Measurements from ENCODE around the gene ZFTA.
"Not testable (repeated sequence)": the region's sequence is repeated elsewhere in the genome, so short reads cannot be mapped to it uniquely, and the experiment has no call there.

ZFTA gene

GRCh38 chr11:63768237-63769041 is at the start of gene ZFTA:
Gene ZFTA (minus strand): TSS chr11:63768775. CDS start chr11:63768622, 153 bp downstream.
- in situ Hi-C loops (cut with HindIII; ENCODE audit: low sequenced_read_pairs) = no loop called here

GRCh38 chr11:63817758-63818498 is 49.4 kb upstream of the ZFTA start:
- in situ Hi-C loops (cut with HindIII; ENCODE audit: low sequenced_read_pairs) = no loop called here

- in situ Hi-C loops (cut with HindIII; ENCODE audit: low sequenced_read_pairs) = no loop called here
Observed at GRCh38 chr11:63816732-63817131, 48.2 kb upstream of the ZFTA start.

GRCh38 chr11:63816166-63816565 is 47.6 kb upstream of the ZFTA start:
- in situ Hi-C loops (cut with HindIII; ENCODE audit: low sequenced_read_pairs) = no loop called here

GRCh38 chr11:63814383-63814736 is 45.8 kb upstream of the ZFTA start:
- in situ Hi-C loops (cut with HindIII; ENCODE audit: low sequenced_read_pairs) = no loop called here

- in situ Hi-C loops (cut with HindIII; ENCODE audit: low sequenced_read_pairs) = no loop called here
Observed at GRCh38 chr11:63813563-63814382, 45.2 kb upstream of the ZFTA start.

- in situ Hi-C loops (cut with HindIII; ENCODE audit: low sequenced_read_pairs) = no loop called here
Observed at GRCh38 chr11:63813035-63813562, 44.5 kb upstream of the ZFTA start, which contains the start of gene SPINDOC. Gene SPINDOC (plus strand): TSS chr11:63813456. CDS start chr11:63813687, 231 bp downstream.

GRCh38 chr11:63811522-63811921 is 42.9 kb upstream of the ZFTA start:
- in situ Hi-C loops (cut with HindIII; ENCODE audit: low sequenced_read_pairs) = no loop called here

- in situ Hi-C loops (cut with HindIII; ENCODE audit: low sequenced_read_pairs) = not testable (repeated sequence)
Observed at GRCh38 chr11:63810383-63810782, 41.8 kb upstream of the ZFTA start.

- in situ Hi-C loops (cut with HindIII; ENCODE audit: low sequenced_read_pairs) = no loop called here
Observed at GRCh38 chr11:63805844-63806415, 37.4 kb upstream of the ZFTA start.

- in situ Hi-C loops (cut with HindIII; ENCODE audit: low sequenced_read_pairs) = no loop called here
Observed at GRCh38 chr11:63804259-63804658, 35.7 kb upstream of the ZFTA start.

- in situ Hi-C loops (cut with HindIII; ENCODE audit: low sequenced_read_pairs) = no loop called here
Observed at GRCh38 chr11:63802637-63803414, 34.3 kb upstream of the ZFTA start.

- in situ Hi-C loops (cut with HindIII; ENCODE audit: low sequenced_read_pairs) = no loop called here
Observed at GRCh38 chr11:63800921-63801320, 32.3 kb upstream of the ZFTA start.

- in situ Hi-C loops (cut with HindIII; ENCODE audit: low sequenced_read_pairs) = no loop called here
Observed at GRCh38 chr11:63795066-63795465, 26.5 kb upstream of the ZFTA start.

- in situ Hi-C loops (cut with HindIII; ENCODE audit: low sequenced_read_pairs) = no loop called here
Observed at GRCh38 chr11:63793161-63793560, 24.6 kb upstream of the ZFTA start.

GRCh38 chr11:63791495-63792167 is 23.1 kb upstream of the ZFTA start:
- in situ Hi-C loops (cut with HindIII; ENCODE audit: low sequenced_read_pairs) = no loop called here

- in situ Hi-C loops (cut with HindIII; ENCODE audit: low sequenced_read_pairs) = no loop called here
Observed at GRCh38 chr11:63785823-63786222, 17.2 kb upstream of the ZFTA start.

GRCh38 chr11:63783925-63784592 is 15.5 kb upstream of the ZFTA start:
- in situ Hi-C loops (cut with HindIII; ENCODE audit: low sequenced_read_pairs) = no loop called here

GRCh38 chr11:63782749-63783148 is 14.2 kb upstream of the ZFTA start:
- in situ Hi-C loops (cut with HindIII; ENCODE audit: low sequenced_read_pairs) = no loop called here

Measured in DLD1 (cell line).